SW 1271 (cell line): ENCODE data around the gene MYL11.
"Not testable (repeated sequence)": the region's sequence is repeated elsewhere in the genome, so short reads cannot be mapped to it uniquely, and the experiment has no call there.

Source experiments
- DNase-seq, 2 experiments: peaks; one replicate each; lab custom pipeline; 2025; lab: John Stamatoyannopoulos, UW

Gene MYL11, protein sequence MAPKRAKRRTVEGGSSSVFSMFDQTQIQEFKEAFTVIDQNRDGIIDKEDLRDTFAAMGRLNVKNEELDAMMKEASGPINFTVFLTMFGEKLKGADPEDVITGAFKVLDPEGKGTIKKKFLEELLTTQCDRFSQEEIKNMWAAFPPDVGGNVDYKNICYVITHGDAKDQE

DNA sequence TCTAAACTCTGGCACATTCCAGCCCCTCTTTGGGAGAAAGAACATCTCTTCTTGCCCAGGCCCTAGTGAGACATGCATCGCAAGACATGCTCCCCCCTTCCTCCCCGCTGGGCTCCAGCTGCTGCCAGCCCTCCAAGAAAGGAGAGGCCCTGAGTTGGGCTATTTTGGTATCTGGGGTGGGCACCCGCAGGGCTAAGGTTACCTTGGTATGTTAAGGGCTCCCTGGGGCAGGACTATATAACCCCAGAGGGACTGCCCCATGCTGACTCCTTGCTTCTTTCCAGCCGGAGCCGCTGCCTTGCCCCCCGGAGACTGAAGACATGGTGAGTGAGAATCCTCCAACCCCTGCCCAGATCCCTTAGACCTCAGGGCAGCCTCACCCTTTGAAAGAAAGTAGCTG lies at the start of gene MYL11:
MYL11 (plus strand) TSS at position 265 of the 400 bp plus-strand sequence; CDS start at position 321, 56 bp downstream.
- no peak for DNase-seq

DNA sequence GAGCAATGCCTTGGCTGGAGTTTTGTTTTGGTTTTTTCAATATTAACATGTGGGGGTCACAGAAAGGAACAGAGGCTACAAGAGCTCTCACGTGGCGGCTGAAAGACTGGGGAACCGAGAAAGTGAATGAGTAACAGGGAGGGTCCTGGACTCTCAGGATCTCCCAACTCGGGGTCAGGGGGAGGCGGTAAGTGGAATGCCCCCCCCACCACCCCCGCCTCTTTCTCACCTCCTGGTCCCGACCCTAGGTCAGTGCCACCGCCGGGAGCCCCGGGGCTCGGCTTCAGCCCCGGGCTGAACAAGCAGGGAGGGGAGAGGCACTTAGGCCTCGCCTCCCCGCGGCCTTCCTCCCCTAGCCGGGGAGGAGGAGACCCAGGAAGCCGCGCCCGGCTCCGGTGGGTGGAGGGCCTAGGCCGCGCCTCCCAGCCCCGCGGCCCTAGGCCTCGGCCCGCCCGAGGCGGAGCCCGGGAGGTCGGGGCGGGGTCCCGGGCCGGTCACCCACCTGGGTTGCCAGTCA lies 40.1 kb upstream of the MYL11 start:
- DNase-seq, result peak in 1 of 2 experiments; percentile 60

DNA sequence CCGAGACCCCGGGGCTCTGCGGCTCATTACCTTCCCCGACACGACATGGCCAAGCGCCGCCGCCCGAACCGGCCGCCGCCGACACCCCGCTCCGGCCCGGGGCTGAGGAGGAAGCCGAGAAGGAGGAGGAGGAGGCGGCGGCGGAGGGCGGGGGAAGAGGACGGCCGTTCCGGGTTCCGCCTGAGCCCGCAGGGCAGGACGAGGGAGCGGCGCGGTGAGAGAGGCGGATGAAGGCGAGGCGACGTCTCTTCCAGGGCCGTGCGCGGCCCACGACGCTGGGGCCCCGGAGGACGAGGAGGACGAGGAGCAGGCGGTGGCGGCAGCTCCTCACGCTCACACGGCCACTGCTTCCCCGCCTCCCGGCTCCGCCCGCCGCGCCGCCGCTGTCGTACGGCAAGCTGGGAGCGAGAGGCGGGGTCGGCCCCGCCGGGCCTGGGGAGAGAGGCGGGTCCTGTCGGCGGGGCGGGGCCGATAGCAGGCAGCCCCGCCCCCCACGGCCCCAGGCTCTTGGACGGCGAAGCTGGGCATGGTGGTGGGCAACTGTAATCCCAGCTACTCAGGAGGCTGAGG lies 39.5 kb upstream of the MYL11 start:
- peak; percentile 69 to 81 for DNase-seq

GRCh38 chr16:30335598-30336474 lies 38.8 kb upstream of the MYL11 start:
- peak in 1 of 2 experiments; percentile 55 for DNase-seq

DNA sequence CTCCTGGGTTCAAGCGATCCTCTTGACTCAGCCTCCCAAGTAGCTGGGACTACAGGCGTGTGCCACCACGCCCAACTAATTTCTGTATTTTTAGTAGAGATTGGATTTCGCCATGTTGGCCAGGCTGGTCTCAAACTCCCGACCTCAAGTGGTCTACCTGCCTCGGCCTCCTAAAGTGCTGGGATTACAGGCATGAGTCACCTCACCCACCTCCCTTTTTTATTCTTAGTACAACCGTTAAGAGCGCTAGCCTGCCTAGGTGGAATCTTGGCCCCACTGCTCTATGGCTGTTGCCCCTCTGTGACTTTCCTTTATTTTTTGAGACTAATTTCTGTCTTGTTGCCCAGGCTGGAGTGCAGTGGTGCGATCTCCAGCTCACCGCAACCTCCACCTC lies 36.6 kb upstream of the MYL11 start:
- DNase-seq, result not testable (repeated sequence)

- DNase-seq, result not testable (repeated sequence)
Observed at GRCh38 chr16:30338715-30339114, 35.9 kb upstream of the MYL11 start.

- DNase-seq, result no peak
Observed at GRCh38 chr16:30340621-30341020, 34.0 kb upstream of the MYL11 start.

- DNase-seq, result not testable (repeated sequence)
Observed at GRCh38 chr16:30341971-30342370, 32.6 kb upstream of the MYL11 start.

GRCh38 chr16:30342751-30343490 lies 31.7 kb upstream of the MYL11 start:
- DNase-seq, result no peak

- DNase-seq, result not testable (repeated sequence)
Observed at GRCh38 chr16:30343491-30343820, 31.1 kb upstream of the MYL11 start.

DNA sequence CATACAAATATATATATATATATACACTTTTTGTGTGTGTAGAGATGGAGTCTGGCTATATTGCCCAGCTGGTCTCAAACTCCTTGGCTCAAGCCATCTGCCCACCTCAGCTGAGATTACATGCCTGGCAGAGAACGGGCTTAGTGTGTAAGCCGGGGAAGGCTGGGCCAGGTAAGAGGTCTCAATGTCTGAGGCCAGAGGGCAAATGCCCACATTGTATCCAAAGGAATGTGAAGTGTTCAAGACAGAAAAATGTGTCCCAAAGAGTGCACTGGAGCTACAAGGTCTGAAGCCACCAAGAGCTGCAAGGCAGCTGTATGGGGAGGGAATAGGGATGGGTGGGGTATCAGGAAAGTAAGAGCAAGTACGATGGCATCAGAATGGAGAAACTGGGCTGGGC lies 28.3 kb upstream of the MYL11 start:
- no peak for DNase-seq

GRCh38 chr16:30348113-30348512 lies 26.5 kb upstream of the MYL11 start:
- no peak for DNase-seq

DNA sequence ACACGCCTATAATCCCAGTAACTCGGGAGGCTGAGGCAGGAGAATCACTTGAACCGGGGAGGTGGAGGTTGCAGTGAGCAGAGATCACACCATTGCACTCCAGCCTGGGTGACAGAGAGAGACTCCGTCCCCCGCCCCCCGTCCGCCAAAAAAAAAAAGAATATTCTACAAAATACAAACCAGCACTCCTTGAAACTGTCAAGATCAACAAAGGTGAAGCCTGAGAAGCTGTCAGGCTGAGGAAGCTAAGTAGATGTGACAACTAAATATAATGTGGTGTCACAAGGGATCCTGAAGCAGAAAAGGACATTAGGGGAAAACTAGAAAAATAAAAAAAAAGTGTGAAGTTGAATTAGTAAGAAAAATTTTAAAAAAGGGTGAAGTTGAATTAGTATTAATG lies 25.7 kb upstream of the MYL11 start:
- no peak for DNase-seq

DNA sequence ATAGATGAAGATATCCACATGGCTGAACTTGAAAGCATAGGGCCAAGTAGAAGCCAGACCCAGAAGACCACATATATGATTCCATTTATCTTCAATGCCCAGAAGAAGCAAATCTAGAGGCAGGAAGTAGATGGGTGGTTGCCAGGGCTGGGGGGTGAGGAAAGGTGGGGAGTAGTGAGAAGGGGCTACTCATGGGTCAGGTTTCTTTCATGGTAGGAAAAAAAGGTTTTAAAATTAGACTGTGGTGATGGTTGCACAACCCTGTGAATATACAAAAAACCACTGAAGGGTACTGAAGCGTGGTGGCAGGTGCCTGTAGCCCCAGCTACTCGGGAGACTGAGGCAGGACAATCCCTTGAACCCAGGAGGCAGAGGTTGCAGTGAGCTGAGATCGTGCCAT lies 24.9 kb upstream of the MYL11 start:
- no peak for DNase-seq

- no peak for DNase-seq
Observed at GRCh38 chr16:30350134-30350871, 24.3 kb upstream of the MYL11 start.

DNA sequence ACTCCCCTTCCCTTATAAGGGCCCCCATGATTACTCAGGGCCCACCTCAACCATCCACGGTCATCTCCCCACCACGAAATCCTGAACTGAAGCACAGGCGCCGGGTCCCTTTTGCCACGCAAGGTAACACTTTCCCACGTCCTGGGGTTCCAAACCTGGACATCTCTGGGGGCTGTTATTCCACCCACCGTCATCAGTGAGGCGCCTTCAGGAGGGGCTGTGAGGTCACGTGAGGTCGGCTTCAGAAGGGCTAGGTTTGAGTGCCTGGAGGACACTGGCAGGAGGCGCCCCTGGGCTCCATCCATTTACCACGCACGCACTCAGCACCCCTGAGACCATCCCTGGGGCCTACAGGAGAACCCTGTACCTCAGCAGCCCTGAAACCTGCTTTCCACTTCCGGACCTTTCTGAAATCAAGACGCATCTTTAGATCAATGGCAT lies 23.6 kb upstream of the MYL11 start:
- DNase-seq, result no peak

DNA sequence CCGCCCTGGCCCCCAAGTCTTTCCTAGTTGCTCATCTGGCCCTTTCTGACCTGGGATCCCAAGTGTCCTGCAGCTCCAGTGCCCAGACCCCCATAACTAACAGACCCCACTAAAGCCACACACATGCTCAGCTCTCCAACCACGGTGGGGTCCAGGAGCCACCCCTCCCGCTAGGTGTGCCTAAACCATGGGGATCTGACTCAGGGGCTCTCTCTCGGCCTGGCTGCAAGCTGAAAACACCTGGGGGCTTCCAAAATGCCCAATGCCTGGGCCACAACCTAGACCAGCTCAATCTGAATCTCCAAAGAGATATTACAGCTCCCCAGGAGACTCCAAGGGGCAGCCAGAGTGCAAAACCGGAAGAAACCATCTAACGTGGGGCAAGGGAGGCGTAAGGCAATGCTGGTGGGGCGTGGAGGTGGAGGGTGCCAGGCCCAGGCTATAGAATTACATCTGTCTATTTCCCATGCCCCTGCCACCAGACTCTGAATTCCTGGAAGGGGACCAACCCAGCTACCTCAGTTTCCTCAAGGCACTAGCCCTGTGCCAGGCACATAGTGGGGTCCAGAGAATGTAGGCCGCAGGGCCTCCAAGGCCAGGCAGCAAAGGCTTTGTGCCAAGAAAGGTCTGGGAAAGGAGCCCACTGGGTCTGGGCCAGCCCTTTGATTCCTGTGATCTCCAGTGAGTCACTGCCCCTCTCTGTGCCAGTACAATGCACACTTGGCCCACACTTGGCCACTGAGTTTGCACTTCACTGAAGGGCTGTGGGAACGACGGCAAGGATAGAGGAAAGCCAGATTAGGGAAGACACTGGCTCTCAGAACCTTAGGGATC lies 22.8 kb upstream of the MYL11 start:
- no peak for DNase-seq

DNA sequence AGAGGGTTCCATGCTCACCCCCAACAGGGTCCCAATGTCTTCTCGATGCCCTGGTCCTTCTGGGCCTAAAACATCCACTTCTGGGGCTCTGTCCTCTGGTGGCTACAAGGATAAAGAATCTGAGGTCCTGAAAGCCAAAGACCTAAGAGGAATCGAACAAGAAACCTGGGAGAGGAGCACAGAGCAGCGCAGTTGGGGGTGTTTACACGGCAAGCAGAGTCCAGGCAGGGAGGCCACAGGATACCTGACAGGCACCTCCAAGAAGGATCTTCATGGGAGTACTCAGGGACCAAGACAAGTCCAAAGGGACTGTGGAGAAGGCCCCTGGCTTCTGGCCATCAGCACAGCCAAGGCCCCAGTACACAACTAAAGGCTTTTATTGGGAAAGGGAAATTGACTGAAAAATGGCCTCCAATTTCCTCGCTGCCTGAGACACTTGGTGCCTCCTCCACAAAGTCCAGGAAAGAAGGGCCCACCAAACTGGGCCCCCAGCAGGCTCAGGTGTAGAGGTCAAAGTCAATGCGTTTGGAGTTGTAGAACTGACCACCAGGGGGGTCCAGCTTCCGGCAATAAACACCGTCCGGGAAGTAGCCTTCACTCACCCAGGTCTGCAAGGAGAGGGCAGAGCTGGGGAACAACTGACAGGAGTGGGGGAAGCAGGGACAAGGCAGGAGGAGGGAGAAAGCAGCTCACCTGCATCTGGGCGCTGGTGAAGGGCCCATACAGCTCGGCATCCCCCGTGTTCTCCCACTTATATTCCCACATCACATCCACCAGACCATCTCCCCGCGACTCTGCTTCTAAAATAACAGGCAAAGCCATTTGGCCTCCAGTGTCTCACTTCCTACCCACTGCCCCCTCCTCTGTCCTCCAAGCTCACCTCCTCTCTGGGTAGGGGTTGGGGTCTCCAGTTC lies 21.9 kb upstream of the MYL11 start:
- DNase-seq, result no peak

GRCh38 chr16:30353438-30354129 lies 21.0 kb upstream of the MYL11 start:
- DNase-seq, result no peak
